Activated CD4-positive, alpha-beta T cell treated with anti-CD3 and anti-CD28 coated beads, Interleukin-2, amount 50 U/mL, for 4 hours (primary cell): ENCODE measurements around the gene LRP1B.

ENCODE experiments used
- DNase-seq, 2 experiments: peaks; one replicate each; pipeline ENCODE4 v3.0.0-alpha.2; 2020

LRP1B gene

GRCh38 chr2:141062443-141062842, 1068.4 kb downstream of the LRP1B start:
- DNase-seq = no peak

GRCh38 chr2:141062031-141062430, 1068.8 kb downstream of the LRP1B start:
- DNase-seq = no peak

- no peak for DNase-seq
Measured at GRCh38 chr2:141058556-141058955, 1072.3 kb downstream of the LRP1B start.

- DNase-seq = no peak
Measured at GRCh38 chr2:141055531-141055930, 1075.3 kb downstream of the LRP1B start.

GRCh38 chr2:141048951-141049350, 1081.9 kb downstream of the LRP1B start:
- no peak for DNase-seq

GRCh38 chr2:141041281-141041680, 1089.5 kb downstream of the LRP1B start:
- no peak for DNase-seq

- no peak for DNase-seq
Measured at GRCh38 chr2:141038341-141038740, 1092.5 kb downstream of the LRP1B start.

- DNase-seq = no peak
Measured at GRCh38 chr2:141037361-141037760, 1093.5 kb downstream of the LRP1B start.

GRCh38 chr2:141035846-141036420, 1094.9 kb downstream of the LRP1B start:
- DNase-seq = no peak

- DNase-seq = no peak
Measured at GRCh38 chr2:141029428-141030078, 1101.3 kb downstream of the LRP1B start.

GRCh38 chr2:141027221-141027620, 1103.6 kb downstream of the LRP1B start:
- no peak for DNase-seq

GRCh38 chr2:141021611-141022010, 1109.2 kb downstream of the LRP1B start:
- DNase-seq = no peak

- no peak for DNase-seq
Measured at GRCh38 chr2:141021109-141021508, 1109.7 kb downstream of the LRP1B start.

- no peak for DNase-seq
Measured at GRCh38 chr2:141020346-141020745, 1110.5 kb downstream of the LRP1B start.

- no peak for DNase-seq
Measured at GRCh38 chr2:141015341-141016047, 1115.3 kb downstream of the LRP1B start.

- DNase-seq = no peak
Measured at GRCh38 chr2:141003967-141004657, 1126.7 kb downstream of the LRP1B start.

GRCh38 chr2:141001750-141002149, 1129.1 kb downstream of the LRP1B start:
- DNase-seq = no peak

- DNase-seq = no peak
Measured at GRCh38 chr2:140998577-140998976, 1132.2 kb downstream of the LRP1B start.

- DNase-seq = no peak
Measured at GRCh38 chr2:140998017-140998416, 1132.8 kb downstream of the LRP1B start.

GRCh38 chr2:140994856-140995255, 1136.0 kb downstream of the LRP1B start:
- no peak for DNase-seq

- no peak for DNase-seq
Measured at GRCh38 chr2:140990416-140990815, 1140.4 kb downstream of the LRP1B start.

- no peak for DNase-seq
Measured at GRCh38 chr2:140988597-140988996, 1142.2 kb downstream of the LRP1B start.

GRCh38 chr2:140986456-140986855, 1144.4 kb downstream of the LRP1B start:
- DNase-seq = no peak

- no peak for DNase-seq
Measured at GRCh38 chr2:140975237-140975636, 1155.6 kb downstream of the LRP1B start.
